SK-N-MC (cell line): ENCODE data around the gene ERCC6L.
"Not testable (repeated sequence)": the region's sequence is repeated elsewhere in the genome, so short reads cannot be mapped to it uniquely, and the experiment has no call there.

Experiments
- DNase-seq: peaks from one replicate; pipeline ENCODE4 v3.0.0-alpha.2; 2011; ENCODE audit warnings: low read depth, low spot score
- H3K27ac ChIP-seq: fragments of 200-600 bp; sonication (generic); 2 replicates; pipeline ENCODE4 v1.5.1; 2016; ENCODE audit warnings: mixed run types
- H3K36me3 ChIP-seq: fragments of 200-600 bp; sonication (generic); 2 replicates; pipeline ENCODE4 v1.6.1; 2017; ENCODE audit warnings: antibody characterized with exemption, low read length, mixed read lengths; ENCODE audit not compliant: insufficient read depth
- H3K4me3 ChIP-seq: fragments of 200-600 bp; sonication (generic); 2 replicates; pipeline ENCODE4 v1.5.1; 2016
- H3K9ac ChIP-seq: fragments of 200-600 bp; sonication (generic); 2 replicates; pipeline ENCODE4 v1.8.0; 2017; ENCODE audit warnings: mixed run types, mixed read lengths; ENCODE audit not compliant: insufficient read length
- H3K9me3 ChIP-seq: fragments of 200-600 bp; sonication (generic); 2 replicates; pipeline ENCODE4 v1.6.1; 2017; ENCODE audit warnings: low read depth, mild to moderate bottlenecking, antibody characterized with exemption, low read length, moderate library complexity, mixed read lengths
- EZH2 ChIP-seq: fragments of 200-600 bp; sonication (generic); IDR thresholded peaks from one replicate; pipeline ENCODE4 v1.6.1; 2017; ENCODE audit warnings: antibody characterized with exemption
- FOXP2 ChIP-seq: optimal IDR thresholded peaks from 2 replicates; pipeline ENCODE3; 2011; ENCODE audit warnings: mild to moderate bottlenecking, moderate library complexity; ENCODE audit not compliant: insufficient read depth; ENCODE audit errors: extremely low read length, control extremely low read depth
- POLR2AphosphoS5 ChIP-seq: IDR thresholded peaks from 2 replicates; pipeline ENCODE4 v1.6.1; 2012; ENCODE audit warnings: mild to moderate bottlenecking, low read depth, low read length, borderline replicate concordance

Gene ERCC6L

GRCh38 chrX:72202792-72203401 lies 35.9 kb downstream of the ERCC6L start:
- TF ChIP-seq FOXP2 (no peak), EZH2 (no peak), POLR2AphosphoS5 (no peak)
- Histone ChIP-seq H3K9me3 (no peaks in the 10 kb centered on the region), H3K27ac (no peak overlapping the region), H3K9ac (no peak overlapping the region), H3K36me3 (peaks cover 17% of the 10 kb centered on the region; the same call in 1 of the 2 replicates), H3K4me3 (no peak overlapping the region)
- DNase-seq, result no peak

GRCh38 chrX:72201836-72202536 lies 36.8 kb downstream of the ERCC6L start:
- Histone ChIP-seq H3K27ac (no peak overlapping the region), H3K36me3 (peaks cover 11% of the 10 kb centered on the region; the same call in 1 of the 2 replicates), H3K9ac (no peak overlapping the region), H3K9me3 (no peaks in the 10 kb centered on the region), H3K4me3 (no peak overlapping the region)
- no peak for DNase-seq
- no peak for TF ChIP-seq POLR2AphosphoS5
- no peak for TF ChIP-seq EZH2

- H3K9ac ChIP-seq, result no peak overlapping the region
- no peak for TF ChIP-seq FOXP2
- no peak for TF ChIP-seq POLR2AphosphoS5
- no peak for TF ChIP-seq EZH2
- peak overlapping the region; percentile 90; the same call in 1 of the 2 replicates for H3K4me3 ChIP-seq
Measured at GRCh38 chrX:72182924-72183323, 55.9 kb downstream of the ERCC6L start.

GRCh38 chrX:72181178-72182125 lies 57.4 kb downstream of the ERCC6L start, which contains the start of gene PIN4:
TSS of gene PIN4 (plus strand) at chrX:72181757. CDS start at chrX:72181786, 29 bp downstream.
- peak; percentile 90 for DNase-seq
- TF ChIP-seq EZH2 (no peak), POLR2AphosphoS5 (peak; percentile 38; the same call in 1 of the 2 replicates)
- peak within 1 kb of the TSS; percentile 95 for H3K9ac ChIP-seq

More at GRCh38 chrX:72182924-72183323, 55.9 kb downstream of the ERCC6L start:
- Histone ChIP-seq H3K27ac (no peak overlapping the region), H3K9me3 (no peaks in the 10 kb centered on the region), H3K36me3 (no peaks in the 10 kb centered on the region)
- DNase-seq, result no peak

GRCh38 chrX:72180539-72180938 lies 58.3 kb downstream of the ERCC6L start:
- Histone ChIP-seq H3K36me3 (no peaks in the 10 kb centered on the region), H3K9ac (peak overlapping the region; percentile 91), H3K27ac (peak overlapping the region; percentile 90), H3K9me3 (no peaks in the 10 kb centered on the region), H3K4me3 (peak overlapping the region; percentile 90)
- no peak for TF ChIP-seq EZH2
- TF ChIP-seq POLR2AphosphoS5, result no peak
- no peak for TF ChIP-seq FOXP2
- DNase-seq, result no peak

More at GRCh38 chrX:72181178-72182125, 57.4 kb downstream of the ERCC6L start, which contains the start of gene PIN4:
- no peaks in the 10 kb centered on the region for H3K9me3 ChIP-seq
- no peaks in the 10 kb centered on the region for H3K36me3 ChIP-seq
- peak within 1 kb of the TSS; percentile 90 for H3K4me3 ChIP-seq
- peak within 1 kb of the TSS; percentile 90 for H3K27ac ChIP-seq

GRCh38 chrX:72176981-72177380 lies 61.8 kb downstream of the ERCC6L start:
- no peak overlapping the region for H3K9ac ChIP-seq
- H3K36me3 ChIP-seq, result no peaks in the 10 kb centered on the region
- TF ChIP-seq FOXP2, result no peak
- TF ChIP-seq POLR2AphosphoS5, result no peak
- TF ChIP-seq EZH2, result no peak
- H3K27ac ChIP-seq, result no peak overlapping the region
- no peaks in the 10 kb centered on the region for H3K9me3 ChIP-seq
- DNase-seq, result no peak
- H3K4me3 ChIP-seq, result no peak overlapping the region

- not testable (repeated sequence) for H3K9me3 ChIP-seq, H3K9ac ChIP-seq, H3K4me3 ChIP-seq, H3K27ac ChIP-seq, DNase-seq, H3K36me3 ChIP-seq
Measured at GRCh38 chrX:72176289-72176688, 62.5 kb downstream of the ERCC6L start.
